Ascending aorta (tissue), 2 donors: ENCODE measurements around the gene RRP12. TPM values are rescaled to one million over a fixed set of nuclear protein-coding genes. Genes with fewer than 3 reads are reported as not detected.
"Not testable (repeated sequence)": the region's sequence is repeated elsewhere in the genome, so short reads cannot be mapped to it uniquely, and the experiment has no call there.

Source experiments
- DNase-seq, 2 donors: peaks; one replicate each; pipeline ENCODE4 v3.0.0-alpha.2; 2019; ENCODE audit warnings: low spot score in 2 of 2
- H3K27ac ChIP-seq, 2 donors: fragments of 200-600 bp; sonication (generic); one replicate each; pipeline ENCODE4 v1.5.1; 2016 to 2017; ENCODE audit warnings: mild to moderate bottlenecking in 1 of 2
- H3K27me3 ChIP-seq: fragments of 200-600 bp; sonication (generic); one replicate; pipeline ENCODE4 v1.5.1; 2017
- H3K36me3 ChIP-seq, 2 donors: fragments of 200-600 bp; sonication (generic); one replicate each; pipeline ENCODE4 v1.5.1; 2016
- H3K4me1 ChIP-seq, 2 donors: fragments of 200-600 bp; sonication (generic); one replicate each; pipeline ENCODE4 v1.5.1; 2016 to 2017; ENCODE audit warnings: mild to moderate bottlenecking in 1 of 2
- H3K4me3 ChIP-seq, 2 donors: fragments of 200-600 bp; sonication (generic); one replicate each; pipeline ENCODE4 v1.5.1; 2016 to 2017; ENCODE audit warnings: mild to moderate bottlenecking in 1 of 2
- H3K9me3 ChIP-seq, 2 donors: fragments of 200-600 bp; sonication (generic); one replicate each; pipeline ENCODE4 v1.5.1; 2016
- intact Hi-C: fragments of 100-400 bp; cut with DNase I; formaldehyde crosslinking; loops from one replicate; pipeline ENCODE4 v1.15.1; 2023
- total RNA-seq: library from RNA; depleted of rRNA; stranded (reverse); fragments of >200 nt; gene quantifications from one replicate; pipeline ENCODE4 v1.1.0, GENCODE V29; 2016
- TF ChIP-seq, protein P1 (sequence below), 3 experiments: fragments of 200-600 bp in 2 of 3; fragments of 450-650 bp in 1 of 3; sonication (generic) in 2 of 3; IDR thresholded peaks; one replicate each; pipeline ENCODE4 v1.5.1; 2016 to 2019; ENCODE audit warnings: antibody characterized with exemption in 3 of 3, mild to moderate bottlenecking in 1 of 3, moderate library complexity in 1 of 3

RRP12 gene
- total RNA-seq, 1 donor from 2014 or later = 5.9 TPM

DNA sequence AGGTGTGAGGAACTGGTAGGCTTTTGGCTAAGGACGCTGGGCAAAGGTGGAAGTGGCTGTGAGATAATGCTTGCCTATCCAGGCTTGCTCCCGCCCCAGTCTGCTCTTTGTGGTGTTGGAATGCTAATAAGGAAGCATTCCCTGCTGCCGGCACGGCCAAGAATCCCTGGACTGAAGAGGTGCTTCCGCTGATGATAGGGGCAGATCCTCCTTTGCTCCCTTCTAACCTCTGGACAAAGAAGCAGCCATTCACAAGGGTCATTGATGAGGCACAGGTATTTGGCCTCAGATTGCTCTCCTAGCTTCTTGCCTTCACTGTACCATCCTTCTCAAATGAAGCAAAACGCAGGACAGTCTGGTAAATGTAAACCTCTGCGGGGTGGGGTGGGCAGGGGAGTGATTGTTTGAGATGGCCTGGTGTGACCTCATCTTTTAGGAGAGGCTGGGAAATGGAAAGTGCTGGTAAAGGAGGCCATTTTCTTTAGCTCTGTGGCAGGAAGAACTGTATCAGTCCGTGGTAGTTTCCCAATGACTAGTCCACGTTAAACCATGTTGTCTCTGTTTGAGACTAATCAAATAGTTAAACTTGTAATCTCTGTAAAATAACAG, 26.5 kb upstream of the RRP12 start:
- intact Hi-C loops = loop anchor here (2.0 to 10.0 kb wide), 6 partner anchors 19 to 307 kb away; partner anchors contain the start of genes ARHGAP19, EXOSC1, MMS19 and MORN4
- H3K4me1 ChIP-seq = peaks cover 9 to 17% of the 10 kb centered on the region in 2 donors
- H3K27me3 ChIP-seq = no peaks in the 10 kb centered on the region
- TF ChIP-seq, protein P1, sequence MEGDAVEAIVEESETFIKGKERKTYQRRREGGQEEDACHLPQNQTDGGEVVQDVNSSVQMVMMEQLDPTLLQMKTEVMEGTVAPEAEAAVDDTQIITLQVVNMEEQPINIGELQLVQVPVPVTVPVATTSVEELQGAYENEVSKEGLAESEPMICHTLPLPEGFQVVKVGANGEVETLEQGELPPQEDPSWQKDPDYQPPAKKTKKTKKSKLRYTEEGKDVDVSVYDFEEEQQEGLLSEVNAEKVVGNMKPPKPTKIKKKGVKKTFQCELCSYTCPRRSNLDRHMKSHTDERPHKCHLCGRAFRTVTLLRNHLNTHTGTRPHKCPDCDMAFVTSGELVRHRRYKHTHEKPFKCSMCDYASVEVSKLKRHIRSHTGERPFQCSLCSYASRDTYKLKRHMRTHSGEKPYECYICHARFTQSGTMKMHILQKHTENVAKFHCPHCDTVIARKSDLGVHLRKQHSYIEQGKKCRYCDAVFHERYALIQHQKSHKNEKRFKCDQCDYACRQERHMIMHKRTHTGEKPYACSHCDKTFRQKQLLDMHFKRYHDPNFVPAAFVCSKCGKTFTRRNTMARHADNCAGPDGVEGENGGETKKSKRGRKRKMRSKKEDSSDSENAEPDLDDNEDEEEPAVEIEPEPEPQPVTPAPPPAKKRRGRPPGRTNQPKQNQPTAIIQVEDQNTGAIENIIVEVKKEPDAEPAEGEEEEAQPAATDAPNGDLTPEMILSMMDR (IDR thresholded peaks at IDR 0.05) = no peak
- no peak overlapping the region for H3K27ac ChIP-seq
- H3K4me3 ChIP-seq = peak overlapping the region; percentile 75 to 97
- no peak for DNase-seq
- H3K9me3 ChIP-seq = no peaks in the 10 kb centered on the region
- peaks cover 18 to 30% of the 10 kb centered on the region in 2 donors for H3K36me3 ChIP-seq

DNA sequence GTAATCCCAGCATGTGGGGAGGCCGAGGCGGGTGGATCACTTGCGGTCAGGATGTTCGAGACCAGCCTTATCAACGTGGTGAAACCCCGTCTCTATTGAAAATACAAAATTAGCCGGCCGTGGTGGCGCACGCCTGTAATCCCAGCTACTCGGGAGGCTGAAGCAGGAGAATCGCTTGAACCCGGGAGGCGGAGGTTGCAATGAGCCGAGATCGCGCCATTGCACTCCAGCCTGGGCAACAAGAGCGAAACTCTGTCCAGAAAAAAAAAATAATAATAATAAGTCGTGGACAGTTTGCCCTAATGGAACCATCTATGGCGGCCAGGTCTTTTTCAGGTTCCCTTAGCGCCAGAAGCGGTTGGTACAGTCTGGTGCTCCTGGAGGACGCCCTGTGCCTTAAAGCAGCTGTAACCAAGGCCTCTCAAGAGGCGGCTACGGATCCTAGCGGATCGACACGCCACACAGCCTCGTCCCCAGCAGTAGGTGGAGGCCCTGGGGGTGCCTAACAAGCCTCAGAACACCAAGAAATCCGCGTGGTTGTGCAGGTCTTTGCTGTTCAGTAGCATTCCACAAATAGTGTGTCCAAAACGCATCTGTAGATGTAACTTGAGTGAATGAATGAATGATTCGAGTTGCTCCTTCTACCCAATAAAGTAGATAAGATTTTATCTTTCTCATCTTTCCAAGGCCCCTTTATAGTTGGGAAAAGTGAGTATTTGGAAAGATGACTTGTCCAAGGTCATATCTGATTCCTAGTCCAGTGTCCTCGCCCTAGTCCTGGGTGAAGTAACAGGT, 25.8 kb upstream of the RRP12 start:
- peaks cover 9 to 17% of the 10 kb centered on the region in 2 donors for H3K4me1 ChIP-seq
- TF ChIP-seq, protein P1 (IDR thresholded peaks at IDR 0.05) = no peak
- H3K4me3 ChIP-seq = peak overlapping the region; percentile 75 to 97
- H3K9me3 ChIP-seq = no peaks in the 10 kb centered on the region
- H3K27me3 ChIP-seq = no peaks in the 10 kb centered on the region
- DNase-seq = no peak
- intact Hi-C loops = loop anchor here (2.0 to 10.0 kb wide), 6 partner anchors 20 to 308 kb away; partner anchors contain the start of genes ARHGAP19, EXOSC1, MMS19 and MORN4
- H3K36me3 ChIP-seq = peaks cover 15 to 28% of the 10 kb centered on the region in 2 donors
- H3K27ac ChIP-seq = peak overlapping the region; percentile 80 to 89

DNA sequence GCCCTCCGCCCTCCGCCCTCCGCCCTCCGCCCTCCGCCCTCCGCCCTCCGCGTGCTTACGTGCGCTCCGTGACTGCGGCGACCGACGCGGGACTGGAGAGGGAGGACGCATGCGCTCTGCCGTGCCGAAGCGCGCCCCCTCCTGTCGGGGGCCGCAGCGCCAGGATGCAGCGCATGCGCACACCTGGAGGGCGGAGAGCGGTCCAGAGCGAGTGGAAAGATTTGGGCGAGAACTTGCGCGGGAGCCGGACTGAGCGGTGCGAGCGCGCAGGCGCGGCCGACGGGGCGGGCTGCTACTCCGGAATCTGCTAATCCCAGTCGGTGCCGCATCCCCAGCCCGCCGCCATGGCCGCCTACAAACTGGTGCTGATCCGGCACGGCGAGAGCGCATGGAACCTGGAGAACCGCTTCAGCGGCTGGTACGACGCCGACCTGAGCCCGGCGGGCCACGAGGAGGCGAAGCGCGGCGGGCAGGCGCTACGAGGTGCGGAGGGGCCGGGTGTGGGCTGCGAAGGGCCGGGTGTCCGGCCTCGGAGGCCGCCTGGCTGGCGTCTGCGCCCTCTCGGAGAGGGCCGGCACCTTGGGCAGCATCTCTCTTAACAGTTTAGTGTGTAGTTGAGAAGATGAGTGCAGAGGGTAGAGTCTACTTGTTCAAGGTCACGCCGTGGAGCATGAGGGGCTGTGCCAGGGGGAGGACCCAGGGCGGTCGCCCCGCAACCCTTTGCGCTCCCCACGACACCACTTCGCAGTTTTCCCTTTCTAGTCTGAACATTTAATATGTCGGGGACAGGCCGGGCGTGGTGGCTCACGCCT, 25.0 kb upstream of the RRP12 start, which contains the start of gene PGAM1:
Gene PGAM1, plus strand, starts transcription at position 228 of the 812 bp plus-strand sequence. Its CDS starts 117 bp downstream, at position 345.
- TF ChIP-seq, protein P1 (IDR thresholded peaks at IDR 0.05) = peak; percentile 60 to 72 (median 69)
- peaks cover 9 to 17% of the 10 kb centered on the region in 2 donors for H3K4me1 ChIP-seq
- intact Hi-C loops = loop anchor here (2.0 to 10.0 kb wide), 6 partner anchors 21 to 309 kb away; partner anchors contain the start of genes ARHGAP19, EXOSC1, MMS19 and MORN4
- no peaks in the 10 kb centered on the region for H3K9me3 ChIP-seq
- peak within 1 kb of the TSS; percentile 86 to 89 for H3K27ac ChIP-seq
- peaks cover 7 to 20% of the 10 kb centered on the region in 2 donors for H3K36me3 ChIP-seq
- H3K27me3 ChIP-seq = no peaks in the 10 kb centered on the region
- peak within 1 kb of the TSS; percentile 75 to 97 for H3K4me3 ChIP-seq
- DNase-seq = peak; percentile 85 to 97

DNA sequence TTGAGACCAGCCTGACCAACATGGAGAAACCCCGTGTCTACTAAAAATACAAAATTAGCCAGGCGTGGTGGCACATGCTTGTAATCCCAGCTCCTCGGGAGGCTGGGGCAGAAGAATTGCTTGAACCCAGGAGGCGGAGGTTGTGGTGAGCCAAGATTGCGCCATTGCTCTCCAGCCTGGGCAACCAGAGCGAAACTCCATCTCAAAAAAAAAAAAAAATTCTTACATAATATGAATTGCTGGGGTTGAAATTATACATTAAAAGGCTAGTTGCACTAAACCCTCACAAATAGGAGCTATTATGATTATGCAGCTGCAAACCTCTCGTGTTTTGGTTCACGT, 22.6 kb upstream of the RRP12 start:
- DNase-seq, H3K27ac ChIP-seq, H3K4me3 ChIP-seq, H3K36me3 ChIP-seq, H3K27me3 ChIP-seq, H3K9me3 ChIP-seq: not testable (repeated sequence)
- intact Hi-C loops = loop anchor here (10.0 kb wide), 1 partner anchor 311 kb away; the partner anchor contains the start of gene ZFYVE27
- peaks cover 9 to 17% of the 10 kb centered on the region in 2 donors for H3K4me1 ChIP-seq

DNA sequence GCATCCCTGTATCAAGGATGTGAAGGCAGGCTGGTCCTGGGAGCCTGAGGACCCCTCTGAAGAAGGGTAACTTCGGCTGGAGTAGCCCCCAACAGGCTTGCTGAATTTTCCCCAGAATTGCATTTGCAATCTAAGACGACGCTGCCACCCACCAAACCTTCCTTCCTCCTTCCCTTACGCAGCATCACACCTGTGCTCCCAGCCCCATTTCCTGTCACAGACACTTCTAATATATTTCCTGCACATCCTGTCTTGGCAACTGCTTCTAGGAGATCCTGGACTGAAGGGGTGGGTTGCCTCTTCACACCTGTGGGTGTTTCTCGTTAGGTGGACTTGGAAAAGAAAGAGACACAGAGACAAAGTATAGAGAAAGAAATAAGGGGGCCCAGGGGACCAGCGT, 15.4 kb upstream of the RRP12 start:
- intact Hi-C loops = no loop called here
- TF ChIP-seq, protein P1 (IDR thresholded peaks at IDR 0.05) = no peak

More for the DNA sequence above, 15.4 kb upstream of the RRP12 start:
- Histone ChIP-seq H3K4me1 (no peaks in the 10 kb centered on the region), H3K36me3 (no peaks in the 10 kb centered on the region), H3K9me3 (no peaks in the 10 kb centered on the region), H3K27me3 (no peaks in the 10 kb centered on the region), H3K4me3 (no peak overlapping the region), H3K27ac (no peak overlapping the region)
- no peak for DNase-seq
